ENCODE measurements around the gene ATP6V0C.
"Not testable (repeated sequence)": the region's sequence is repeated elsewhere in the genome, so short reads cannot be mapped to it uniquely, and the experiment has no call there.

The ATP6V0C gene

GRCh38 chr16:2550283-2550878, 36.6 kb downstream of the ATP6V0C start:
- not testable (repeated sequence) for DNase-seq (ENCODE audit: low spot score)

- DNase-seq (ENCODE audit: low spot score) = not testable (repeated sequence)
These were observed 37.7 kb downstream of the ATP6V0C start for GRCh38 chr16:2551420-2551889.

GRCh38 chr16:2554709-2555425, 41.1 kb downstream of the ATP6V0C start:
- DNase-seq (ENCODE audit: low spot score) = not testable (repeated sequence)

GRCh38 chr16:2557150-2557549, 43.4 kb downstream of the ATP6V0C start:
- DNase-seq (ENCODE audit: low spot score) = not testable (repeated sequence)

GRCh38 chr16:2560131-2560797, 46.5 kb downstream of the ATP6V0C start:
- not testable (repeated sequence) for DNase-seq (ENCODE audit: low spot score)

GRCh38 chr16:2560798-2561133, 47.0 kb downstream of the ATP6V0C start:
- not testable (repeated sequence) for DNase-seq (ENCODE audit: low spot score)

- not testable (repeated sequence) for DNase-seq (ENCODE audit: low spot score)
These were observed 53.8 kb downstream of the ATP6V0C start for GRCh38 chr16:2567506-2567905.

GRCh38 chr16:2568573-2568972, 54.8 kb downstream of the ATP6V0C start:
- DNase-seq (ENCODE audit: low spot score) = not testable (repeated sequence)

Measured in AG08396 (cell line).